Measurements from ENCODE around the gene CYRIA. TPM values are rescaled to one million over a fixed set of nuclear protein-coding genes. Genes with fewer than 3 reads are reported as not detected.

Gene CYRIA
- polyA plus RNA-seq, 1 donor (not counting 4 experiments of a cell fraction or from before 2014, with no cell fraction given) = 0.79 TPM

GRCh38 chr2:16632598-16632997 is 33.0 kb downstream of the CYRIA start:
- no peak overlapping the region for H3K27ac ChIP-seq (ENCODE audit: control insufficient read depth, insufficient read depth, low read length)
- dilution Hi-C loops (cut with MboI; ENCODE audit: extremely low pct_ligation_motif_present, low sequenced_read_pairs) = no loop called here
- no peak overlapping the region for H3K9ac ChIP-seq (ENCODE audit: control insufficient read depth, extremely low read depth, insufficient read depth, low read length)
- H3K9me3 ChIP-seq (ENCODE audit: control insufficient read depth, low read depth, low read length) = no peaks in the 10 kb centered on the region
- H3K27me3 ChIP-seq (ENCODE audit: control insufficient read depth, extremely low read depth, insufficient read depth, low read length) = no peaks in the 10 kb centered on the region
- no peaks in the 10 kb centered on the region for H3K4me1 ChIP-seq (ENCODE audit: control insufficient read depth, extremely low read depth, insufficient read depth, low read length)
- no peaks in the 10 kb centered on the region for H3K36me3 ChIP-seq (ENCODE audit: control insufficient read depth in 2 of 2, extremely low read depth in 1 of 2, insufficient read depth in 2 of 2, low read length in 2 of 2)
- FAIRE-seq (no peak), DNase-seq (ENCODE audit: low read depth, low spot score) (no peak)
- no peaks in the 10 kb centered on the region for H3K9me1 ChIP-seq (ENCODE audit: control insufficient read depth, extremely low read depth, insufficient read depth, low read length)
- TF ChIP-seq, protein P1, sequence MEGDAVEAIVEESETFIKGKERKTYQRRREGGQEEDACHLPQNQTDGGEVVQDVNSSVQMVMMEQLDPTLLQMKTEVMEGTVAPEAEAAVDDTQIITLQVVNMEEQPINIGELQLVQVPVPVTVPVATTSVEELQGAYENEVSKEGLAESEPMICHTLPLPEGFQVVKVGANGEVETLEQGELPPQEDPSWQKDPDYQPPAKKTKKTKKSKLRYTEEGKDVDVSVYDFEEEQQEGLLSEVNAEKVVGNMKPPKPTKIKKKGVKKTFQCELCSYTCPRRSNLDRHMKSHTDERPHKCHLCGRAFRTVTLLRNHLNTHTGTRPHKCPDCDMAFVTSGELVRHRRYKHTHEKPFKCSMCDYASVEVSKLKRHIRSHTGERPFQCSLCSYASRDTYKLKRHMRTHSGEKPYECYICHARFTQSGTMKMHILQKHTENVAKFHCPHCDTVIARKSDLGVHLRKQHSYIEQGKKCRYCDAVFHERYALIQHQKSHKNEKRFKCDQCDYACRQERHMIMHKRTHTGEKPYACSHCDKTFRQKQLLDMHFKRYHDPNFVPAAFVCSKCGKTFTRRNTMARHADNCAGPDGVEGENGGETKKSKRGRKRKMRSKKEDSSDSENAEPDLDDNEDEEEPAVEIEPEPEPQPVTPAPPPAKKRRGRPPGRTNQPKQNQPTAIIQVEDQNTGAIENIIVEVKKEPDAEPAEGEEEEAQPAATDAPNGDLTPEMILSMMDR (optimal IDR thresholded peaks at IDR 0.05 in 1 of 3, IDR thresholded peaks at IDR 0.05 in 1 of 3, conservative IDR thresholded peaks at IDR 0.05 in 1 of 3; ENCODE audit: extremely low read depth in 1 of 3, insufficient read depth in 2 of 3, low read length in 3 of 3) = no peak
- no peak for TF ChIP-seq EZH2 (IDR thresholded peaks at IDR 0.05; ENCODE audit: low read length)
- no peak overlapping the region for H2AFZ ChIP-seq (ENCODE audit: control insufficient read depth, low read length)
- no peaks in the 10 kb centered on the region for H4K20me1 ChIP-seq (ENCODE audit: control insufficient read depth, extremely low read depth, insufficient read depth, low read length)
- no peak overlapping the region for H3K4me2 ChIP-seq (ENCODE audit: control insufficient read depth, extremely low read depth, insufficient read depth, low read depth, low read length)
- no peaks in the 10 kb centered on the region for H3K79me2 ChIP-seq (ENCODE audit: control insufficient read depth, insufficient read depth, low read length)
- H3K4me3 ChIP-seq (ENCODE audit: control insufficient read depth in 2 of 3, extremely low read depth in 1 of 3, insufficient read depth in 2 of 3, low read depth in 1 of 3, low read length in 3 of 3) = no peak overlapping the region

DNA sequence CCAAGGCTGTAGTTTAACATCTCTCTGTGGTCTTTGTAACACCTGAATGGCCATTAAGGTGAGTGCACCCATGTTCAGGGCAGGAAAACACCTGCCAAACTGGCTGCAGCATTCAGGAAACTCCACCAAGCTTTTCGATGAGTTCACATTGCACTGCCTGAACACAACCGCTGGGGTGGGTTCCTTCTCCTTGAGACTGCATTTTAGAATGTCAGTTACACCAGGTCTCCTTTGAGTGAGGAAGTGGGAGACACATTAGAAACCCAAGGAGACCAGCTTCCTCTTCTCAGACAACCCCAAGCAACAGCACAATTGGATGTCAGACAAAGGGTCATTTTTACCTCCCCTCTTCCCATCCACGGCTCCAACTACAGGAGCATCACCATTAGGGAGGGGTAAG is 35.2 kb downstream of the CYRIA start:
- Histone ChIP-seq H3K9me3 (ENCODE audit: control insufficient read depth, low read depth, low read length) (no peaks in the 10 kb centered on the region), H3K4me3 (ENCODE audit: control insufficient read depth in 2 of 3, extremely low read depth in 1 of 3, insufficient read depth in 2 of 3, low read depth in 1 of 3, low read length in 3 of 3) (no peak overlapping the region), H3K4me2 (ENCODE audit: control insufficient read depth, extremely low read depth, insufficient read depth, low read depth, low read length) (no peak overlapping the region), H2AFZ (ENCODE audit: control insufficient read depth, low read length) (no peak overlapping the region), H3K36me3 (ENCODE audit: control insufficient read depth in 2 of 2, extremely low read depth in 1 of 2, insufficient read depth in 2 of 2, low read length in 2 of 2) (no peaks in the 10 kb centered on the region), H3K9ac (ENCODE audit: control insufficient read depth, extremely low read depth, insufficient read depth, low read length) (no peak overlapping the region), H3K79me2 (ENCODE audit: control insufficient read depth, insufficient read depth, low read length) (no peaks in the 10 kb centered on the region), H3K27me3 (ENCODE audit: control insufficient read depth, extremely low read depth, insufficient read depth, low read length) (no peaks in the 10 kb centered on the region), H3K9me1 (ENCODE audit: control insufficient read depth, extremely low read depth, insufficient read depth, low read length) (no peaks in the 10 kb centered on the region), H4K20me1 (ENCODE audit: control insufficient read depth, extremely low read depth, insufficient read depth, low read length) (no peaks in the 10 kb centered on the region), H3K27ac (ENCODE audit: control insufficient read depth, insufficient read depth, low read length) (no peak overlapping the region), H3K4me1 (ENCODE audit: control insufficient read depth, extremely low read depth, insufficient read depth, low read length) (no peaks in the 10 kb centered on the region)
- no peak for DNase-seq (ENCODE audit: low read depth, low spot score)
- TF ChIP-seq EZH2 (IDR thresholded peaks at IDR 0.05; ENCODE audit: low read length) = no peak
- TF ChIP-seq, protein P1 (optimal IDR thresholded peaks at IDR 0.05 in 1 of 3, IDR thresholded peaks at IDR 0.05 in 1 of 3, conservative IDR thresholded peaks at IDR 0.05 in 1 of 3; ENCODE audit: extremely low read depth in 1 of 3, insufficient read depth in 2 of 3, low read length in 3 of 3) = no peak
- dilution Hi-C loops (cut with MboI; ENCODE audit: extremely low pct_ligation_motif_present, low sequenced_read_pairs) = no loop called here
- FAIRE-seq = no peak
